CD4-positive, alpha-beta T cell treated with Interferon alpha-2 for 1 hour (primary cell): Measurements from ENCODE around the gene WDR3.

Source experiments
- DNase-seq, 2 donors: peaks; one replicate each; pipeline ENCODE4 v3.0.0-alpha.2; 2020 to 2022

WDR3 gene

GRCh38 chr1:117959364-117959763 is 29.8 kb downstream of the WDR3 start:
- no peak for DNase-seq

- DNase-seq = no peak
Measured at GRCh38 chr1:117964290-117965038, 34.9 kb downstream of the WDR3 start.

GRCh38 chr1:117967477-117967876 is 37.9 kb downstream of the WDR3 start:
- DNase-seq = no peak

GRCh38 chr1:117967881-117968280 is 38.3 kb downstream of the WDR3 start:
- DNase-seq = no peak

- DNase-seq = no peak
Measured at GRCh38 chr1:117970252-117970651, 40.7 kb downstream of the WDR3 start.

- no peak for DNase-seq
Measured at GRCh38 chr1:117971777-117972176, 42.2 kb downstream of the WDR3 start.

- DNase-seq = no peak
Measured at GRCh38 chr1:117976381-117976780, 46.8 kb downstream of the WDR3 start.

- no peak for DNase-seq
Measured at GRCh38 chr1:117981455-117982192, 52.1 kb downstream of the WDR3 start.

GRCh38 chr1:117985239-117985638 is 55.7 kb downstream of the WDR3 start:
- DNase-seq = no peak

GRCh38 chr1:117985973-117986372 is 56.4 kb downstream of the WDR3 start:
- DNase-seq = no peak

GRCh38 chr1:118004312-118004711 is 74.8 kb downstream of the WDR3 start:
- no peak for DNase-seq

GRCh38 chr1:118007391-118007790 is 77.9 kb downstream of the WDR3 start:
- DNase-seq = no peak

- no peak for DNase-seq
Measured at GRCh38 chr1:118008011-118008410, 78.5 kb downstream of the WDR3 start.

- no peak for DNase-seq
Measured at GRCh38 chr1:118012515-118013124, 83.1 kb downstream of the WDR3 start.

- no peak for DNase-seq
Measured at GRCh38 chr1:118013336-118013735, 83.8 kb downstream of the WDR3 start.

GRCh38 chr1:118013938-118014337 is 84.4 kb downstream of the WDR3 start:
- DNase-seq = no peak
